Lung (tissue), 12 donors: ENCODE results near the gene YY1. TPM values are rescaled to one million over a fixed set of nuclear protein-coding genes. Genes with fewer than 3 reads are reported as not detected.
A peak's percentile ranks its signal among the peaks of the same experiment; 100 is the strongest.

Experiments used
- ATAC-seq: fragments of 200-7000 bp; cut with Tn5 transposase; one replicate; pipeline ENCODE4 v1.9.1; 2020; ENCODE audit warnings: moderate number of reproducible peaks; ENCODE audit not compliant: insufficient read depth, low FRiP score
- DNase-seq, 3 donors: peaks; one replicate each; pipeline ENCODE4 v3.0.0-alpha.2; 2013 to 2017
- H3K27ac ChIP-seq, 2 donors: one replicate each; pipeline ENCODE4 v1.5.1; 2013; ENCODE audit warnings: mild to moderate bottlenecking in 2 of 2, moderate library complexity in 2 of 2, control low read depth in 1 of 2, inconsistent platforms in 1 of 2, low read depth in 1 of 2, low read length in 1 of 2
- H3K27me3 ChIP-seq, 3 donors: one replicate each; pipeline ENCODE4 v1.5.1; 2013; ENCODE audit warnings: low read length in 2 of 3; ENCODE audit not compliant: control insufficient read depth in 3 of 3, insufficient read depth in 3 of 3
- H3K36me3 ChIP-seq, 4 donors: one replicate each; pipeline ENCODE4 v1.5.1; 2013; ENCODE audit warnings: low read length in 4 of 4, mild to moderate bottlenecking in 1 of 4, moderate library complexity in 1 of 4; ENCODE audit not compliant: control insufficient read depth in 4 of 4, insufficient read depth in 4 of 4
- H3K4me1 ChIP-seq, 5 donors: one replicate each; pipeline ENCODE4 v1.5.1; 2013; ENCODE audit warnings: low read length in 5 of 5, mild to moderate bottlenecking in 2 of 5, moderate library complexity in 1 of 5; ENCODE audit not compliant: control insufficient read depth in 5 of 5, insufficient read depth in 5 of 5
- H3K4me3 ChIP-seq: one replicate; pipeline ENCODE4 v1.5.1; 2013; ENCODE audit warnings: mild to moderate bottlenecking, control low read depth, moderate library complexity
- H3K9ac ChIP-seq, 2 donors: one replicate each; pipeline ENCODE4 v1.5.1; 2013; ENCODE audit warnings: low read length in 2 of 2, control low read depth in 1 of 2; ENCODE audit not compliant: insufficient read depth in 1 of 2
- H3K9me3 ChIP-seq, 4 donors: one replicate each; pipeline ENCODE4 v1.5.1; 2013; ENCODE audit warnings: low read length in 3 of 4, mild to moderate bottlenecking in 1 of 4, moderate library complexity in 1 of 4; ENCODE audit not compliant: control insufficient read depth in 4 of 4, insufficient read depth in 3 of 4
- CTCF ChIP-seq: IDR thresholded peaks from 2 replicates; pipeline ENCODE4 v1.5.1; 2012; ENCODE audit warnings: mild to moderate bottlenecking; ENCODE audit errors: control extremely low read depth, extremely low read depth
- WGBS, 2 donors: extraction: QIAGEN DNeasy Blood & Tissue Kit; methylation state at CpG; one replicate each; pipeline ENCODE4 v1.1.7; 2013; 5-methylcytosine and 5-hydroxymethylcytosine counted together
- polyA plus RNA-seq, 2 donors: library from polyadenylated mRNA; stranded (reverse); fragments of 200-250 nt; gene quantifications; one replicate each; pipeline ENCODE4 v1.2.1, GENCODE V29; 2013
- total RNA-seq, 2 donors: library from RNA; depleted of rRNA in 1 of 2; stranded (reverse); fragments of >200 nt in 1 of 2; gene quantifications; one replicate each; pipeline ENCODE4 v1.2.1, GENCODE V29; 2014 to 2021
- donor health status: control.
- donor health status: control.
- donor health status: Bipolar disorder and iron deficiency.
- donor health status: healthy.
- donor health status: DM: yes; HTN: yes; CAD: no.

Gene YY1
- total and polyA plus RNA-seq, 4 donors = 22.9 to 62.9 (median 34.6) TPM

GRCh38 chr14:100302616-100303015 is 63.7 kb downstream of the YY1 start:
- no peak for TF ChIP-seq CTCF
- Histone ChIP-seq H3K27ac (no peak overlapping the region), H3K27me3 (no peaks in the 10 kb centered on the region), H3K36me3 (peaks cover 0 to 2% (median 0%) of the 10 kb centered on the region in 4 donors), H3K9me3 (no peaks in the 10 kb centered on the region), H3K4me3 (no peak overlapping the region), H3K9ac (no peak overlapping the region), H3K4me1 (peaks cover 0 to 21% (median 13%) of the 10 kb centered on the region in 5 donors)
- WGBS, 2 donors = 31 to 67% methylated on average over 2 of the region's 2 CpGs
- no peak for DNase-seq
- no peak for ATAC-seq

GRCh38 chr14:100303179-100303578 is 64.2 kb downstream of the YY1 start:
- 60 to 65% methylated on average over 8 of the region's 8 CpGs for WGBS, 2 donors
- H3K27me3 ChIP-seq = no peaks in the 10 kb centered on the region
- H3K4me1 ChIP-seq = peaks cover 0 to 20% (median 15%) of the 10 kb centered on the region in 5 donors
- peak; percentile 10 for TF ChIP-seq CTCF
- no peak for DNase-seq
- no peaks in the 10 kb centered on the region for H3K9me3 ChIP-seq
- ATAC-seq = no peak
- peaks cover 0 to 2% (median 0%) of the 10 kb centered on the region in 4 donors for H3K36me3 ChIP-seq
- no peak overlapping the region for H3K9ac ChIP-seq
- no peak overlapping the region for H3K4me3 ChIP-seq
- peak overlapping the region in 1 of 2 donors; percentile 5 for H3K27ac ChIP-seq

- DNase-seq (no peak), ATAC-seq (no peak)
- peaks cover 0 to 20% (median 15%) of the 10 kb centered on the region in 5 donors for H3K4me1 ChIP-seq
- no peak overlapping the region for H3K9ac ChIP-seq
- H3K9me3 ChIP-seq = no peaks in the 10 kb centered on the region
- H3K27me3 ChIP-seq = no peaks in the 10 kb centered on the region
- no peak for TF ChIP-seq CTCF
- H3K27ac ChIP-seq = no peak overlapping the region
- 63 to 67% methylated on average over 4 of the region's 4 CpGs for WGBS, 2 donors
- H3K36me3 ChIP-seq = no peaks in the 10 kb centered on the region
- no peak overlapping the region for H3K4me3 ChIP-seq
Measured at GRCh38 chr14:100303925-100304324, 65.0 kb downstream of the YY1 start.

GRCh38 chr14:100304825-100305323 is 65.9 kb downstream of the YY1 start:
- WGBS, 2 donors = 5 to 6% methylated on average over 23 of the region's 23 CpGs
- TF ChIP-seq CTCF = no peak

More at GRCh38 chr14:100304825-100305323, 65.9 kb downstream of the YY1 start:
- H3K36me3 ChIP-seq = no peaks in the 10 kb centered on the region
- no peaks in the 10 kb centered on the region for H3K9me3 ChIP-seq
- H3K9ac ChIP-seq = no peak overlapping the region
- no peak overlapping the region for H3K4me3 ChIP-seq
- DNase-seq (peak; percentile 55 to 71 (median 59)), ATAC-seq (peak; percentile 3)
- no peaks in the 10 kb centered on the region for H3K27me3 ChIP-seq
- peaks cover 0 to 20% (median 15%) of the 10 kb centered on the region in 5 donors for H3K4me1 ChIP-seq
- peak overlapping the region in 1 of 2 donors; percentile 68 for H3K27ac ChIP-seq
